Measurements from ENCODE around the gene RAMP2. TPM values are rescaled to one million over a fixed set of nuclear protein-coding genes. Genes with fewer than 3 reads are reported as not detected.
"Not testable (repeated sequence)": the region's sequence is repeated elsewhere in the genome, so short reads cannot be mapped to it uniquely, and the experiment has no call there.

The RAMP2 gene
- total RNA-seq, 1 donor from 2014 or later, result 1.6 TPM

DNA sequence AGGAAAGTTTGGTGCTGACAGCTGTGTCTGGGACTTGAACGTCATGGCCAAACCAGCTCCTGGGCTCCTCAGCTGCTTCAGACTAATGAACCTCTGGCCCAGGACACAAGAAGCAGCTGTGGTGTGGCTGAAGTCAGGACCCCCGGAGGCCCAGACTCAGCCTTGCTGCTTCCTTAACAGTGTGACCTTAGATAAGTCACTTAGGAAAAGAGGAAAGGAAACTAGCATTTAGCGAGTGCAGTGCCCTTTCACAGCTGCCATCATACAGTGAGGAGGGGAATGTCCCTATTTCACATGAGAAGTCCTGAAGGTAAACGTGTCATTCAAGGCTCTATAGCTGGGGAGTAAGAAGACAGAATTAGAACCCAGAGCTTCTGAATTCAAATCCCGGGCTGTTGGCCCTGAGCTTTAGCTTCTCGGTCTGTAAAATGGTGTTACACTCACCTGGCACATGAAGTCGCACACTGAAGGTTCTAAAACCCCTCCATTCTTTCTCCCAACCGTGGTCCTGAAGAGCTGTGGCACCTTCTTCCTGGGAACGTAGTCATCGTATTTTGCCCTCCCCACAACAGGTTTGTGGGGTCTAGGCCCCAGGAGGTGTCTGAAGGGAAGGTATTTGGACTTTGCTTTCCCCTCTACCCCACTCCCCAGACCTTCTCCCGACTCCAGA is 910 bp upstream of the RAMP2 start:
- TF ChIP-seq, protein P1, sequence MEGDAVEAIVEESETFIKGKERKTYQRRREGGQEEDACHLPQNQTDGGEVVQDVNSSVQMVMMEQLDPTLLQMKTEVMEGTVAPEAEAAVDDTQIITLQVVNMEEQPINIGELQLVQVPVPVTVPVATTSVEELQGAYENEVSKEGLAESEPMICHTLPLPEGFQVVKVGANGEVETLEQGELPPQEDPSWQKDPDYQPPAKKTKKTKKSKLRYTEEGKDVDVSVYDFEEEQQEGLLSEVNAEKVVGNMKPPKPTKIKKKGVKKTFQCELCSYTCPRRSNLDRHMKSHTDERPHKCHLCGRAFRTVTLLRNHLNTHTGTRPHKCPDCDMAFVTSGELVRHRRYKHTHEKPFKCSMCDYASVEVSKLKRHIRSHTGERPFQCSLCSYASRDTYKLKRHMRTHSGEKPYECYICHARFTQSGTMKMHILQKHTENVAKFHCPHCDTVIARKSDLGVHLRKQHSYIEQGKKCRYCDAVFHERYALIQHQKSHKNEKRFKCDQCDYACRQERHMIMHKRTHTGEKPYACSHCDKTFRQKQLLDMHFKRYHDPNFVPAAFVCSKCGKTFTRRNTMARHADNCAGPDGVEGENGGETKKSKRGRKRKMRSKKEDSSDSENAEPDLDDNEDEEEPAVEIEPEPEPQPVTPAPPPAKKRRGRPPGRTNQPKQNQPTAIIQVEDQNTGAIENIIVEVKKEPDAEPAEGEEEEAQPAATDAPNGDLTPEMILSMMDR (IDR thresholded peaks at IDR 0.05), result no peak
- H3K9me3 Mint-ChIP-seq (ENCODE audit: unreplicated experiment), result no peaks in the 10 kb centered on the region
- DNase-seq (ENCODE audit: extremely low spot score, unreplicated experiment), result no peak
- H3K27me3 Mint-ChIP-seq (ENCODE audit: unreplicated experiment), result peaks cover 38% of the 10 kb centered on the region
- H3K4me3 Mint-ChIP-seq (ENCODE audit: unreplicated experiment), result peak overlapping the region; percentile 30
- no peaks in the 10 kb centered on the region for H3K36me3 Mint-ChIP-seq (ENCODE audit: unreplicated experiment)
- peaks cover 7% of the 10 kb centered on the region for H3K4me1 Mint-ChIP-seq (ENCODE audit: unreplicated experiment)
- H3K27ac Mint-ChIP-seq (ENCODE audit: unreplicated experiment), result no peak overlapping the region

DNA sequence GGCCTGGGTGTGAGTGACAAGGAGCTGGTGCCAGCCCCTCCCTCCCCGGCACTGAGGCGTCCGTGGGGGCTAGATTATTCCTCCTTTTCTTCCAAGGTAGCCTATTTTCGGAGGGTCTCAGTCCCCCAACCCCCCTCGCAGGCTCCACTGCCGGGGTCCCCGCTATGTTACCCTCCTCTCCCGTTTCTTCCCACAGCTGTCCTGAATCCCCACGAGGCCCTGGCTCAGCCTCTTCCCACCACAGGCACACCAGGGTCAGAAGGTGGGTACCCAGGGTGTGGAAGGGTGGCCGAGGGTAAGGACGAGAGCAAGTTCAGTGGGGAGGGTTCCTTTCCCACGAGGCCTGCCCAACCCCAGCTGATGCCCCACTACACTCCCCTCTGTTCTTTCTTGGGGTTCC is 611 bp downstream of the RAMP2 start:
- H3K27ac Mint-ChIP-seq (ENCODE audit: unreplicated experiment), result no peak overlapping the region
- no peak for DNase-seq (ENCODE audit: extremely low spot score, unreplicated experiment)
- no peaks in the 10 kb centered on the region for H3K9me3 Mint-ChIP-seq (ENCODE audit: unreplicated experiment)
- peaks cover 28% of the 10 kb centered on the region for H3K27me3 Mint-ChIP-seq (ENCODE audit: unreplicated experiment)
- peaks cover 7% of the 10 kb centered on the region for H3K4me1 Mint-ChIP-seq (ENCODE audit: unreplicated experiment)
- no peaks in the 10 kb centered on the region for H3K36me3 Mint-ChIP-seq (ENCODE audit: unreplicated experiment)
- TF ChIP-seq, protein P1 (IDR thresholded peaks at IDR 0.05), result no peak
- H3K4me3 Mint-ChIP-seq (ENCODE audit: unreplicated experiment), result peak overlapping the region; percentile 47

DNA sequence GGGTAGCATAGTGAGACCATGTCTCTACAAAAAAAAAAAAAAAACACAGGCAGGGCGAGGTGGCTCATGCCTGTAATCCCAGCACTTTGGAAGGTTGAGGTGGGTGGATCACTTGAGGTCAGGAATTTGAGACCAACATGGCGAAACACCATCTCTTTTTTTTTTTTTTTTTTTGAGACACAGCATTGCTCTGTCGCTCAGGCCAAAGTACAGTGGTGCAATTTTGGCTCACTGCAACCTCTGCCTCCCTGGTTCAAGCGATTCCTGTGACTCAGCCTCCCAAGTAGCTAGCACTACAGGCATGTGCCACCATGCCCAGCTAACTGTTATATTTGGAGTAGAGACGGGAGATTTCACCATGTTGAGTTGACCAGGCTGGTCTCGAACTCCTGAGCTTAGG is 5.1 kb downstream of the RAMP2 start:
- Mint-ChIP-seq H3K27ac (ENCODE audit: unreplicated experiment) (no peak overlapping the region), H3K4me1 (ENCODE audit: unreplicated experiment) (peaks cover 7% of the 10 kb centered on the region)
- TF ChIP-seq, protein P1 (IDR thresholded peaks at IDR 0.05), result no peak

DNA sequence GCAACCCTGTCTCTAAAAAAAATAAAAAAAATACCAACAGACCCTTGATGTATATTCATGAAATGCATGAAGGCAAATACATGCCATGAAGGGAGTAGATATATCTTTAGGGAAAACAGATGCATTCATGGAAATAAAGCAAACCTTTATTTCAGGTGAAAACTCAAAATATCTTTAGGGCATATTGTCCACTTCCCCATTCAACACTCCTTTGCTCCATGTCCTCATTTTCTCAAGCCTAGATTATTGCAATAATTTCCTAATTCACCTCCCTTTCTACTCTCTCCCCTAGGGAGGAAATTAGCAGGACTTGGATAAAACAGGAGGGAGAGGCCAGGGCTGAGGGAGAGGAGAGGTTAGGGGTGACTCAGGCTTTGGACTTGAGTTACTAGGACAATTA is 6.5 kb downstream of the RAMP2 start:
- TF ChIP-seq, protein P1 (IDR thresholded peaks at IDR 0.05), result no peak
- no peaks in the 10 kb centered on the region for H3K36me3 Mint-ChIP-seq (ENCODE audit: unreplicated experiment)
- no peak overlapping the region for H3K27ac Mint-ChIP-seq (ENCODE audit: unreplicated experiment)
- H3K4me1 Mint-ChIP-seq (ENCODE audit: unreplicated experiment), result peaks cover 8% of the 10 kb centered on the region
- no peak for DNase-seq (ENCODE audit: extremely low spot score, unreplicated experiment)
- H3K4me3 Mint-ChIP-seq (ENCODE audit: unreplicated experiment), result no peak overlapping the region
- H3K27me3 Mint-ChIP-seq (ENCODE audit: unreplicated experiment), result peaks cover 5% of the 10 kb centered on the region
- no peaks in the 10 kb centered on the region for H3K9me3 Mint-ChIP-seq (ENCODE audit: unreplicated experiment)

More for the DNA sequence above, 5.1 kb downstream of the RAMP2 start:
- Mint-ChIP-seq H3K27me3 (ENCODE audit: unreplicated experiment) (peaks cover 5% of the 10 kb centered on the region), H3K4me3 (ENCODE audit: unreplicated experiment) (no peak overlapping the region), H3K36me3 (ENCODE audit: unreplicated experiment) (no peaks in the 10 kb centered on the region), H3K9me3 (ENCODE audit: unreplicated experiment) (no peaks in the 10 kb centered on the region)
- no peak for DNase-seq (ENCODE audit: extremely low spot score, unreplicated experiment)

DNA sequence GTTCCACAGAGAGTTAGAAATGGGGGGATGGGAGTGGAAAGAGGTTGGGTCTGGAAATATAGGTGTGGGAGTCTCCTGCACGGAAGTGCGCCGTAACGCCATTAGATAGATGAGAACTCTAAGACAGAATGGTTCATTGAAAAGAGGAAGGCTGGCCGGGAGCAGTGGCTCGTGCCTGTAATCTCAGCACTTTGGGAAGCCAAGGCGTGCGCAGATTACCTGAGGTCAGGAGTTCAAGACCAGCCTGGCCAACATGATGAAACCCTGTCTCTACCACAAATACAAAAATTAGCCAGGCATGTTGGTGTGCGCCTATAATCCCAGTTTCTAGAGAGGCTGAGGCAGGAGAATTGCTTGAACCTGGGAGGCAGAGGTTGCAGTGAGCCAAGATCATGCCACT is 7.0 kb downstream of the RAMP2 start:
- not testable (repeated sequence) for H3K4me3 Mint-ChIP-seq (ENCODE audit: unreplicated experiment); H3K9me3 Mint-ChIP-seq (ENCODE audit: unreplicated experiment); H3K27ac Mint-ChIP-seq (ENCODE audit: unreplicated experiment); DNase-seq (ENCODE audit: extremely low spot score, unreplicated experiment); H3K27me3 Mint-ChIP-seq (ENCODE audit: unreplicated experiment); H3K36me3 Mint-ChIP-seq (ENCODE audit: unreplicated experiment)
- peaks cover 10% of the 10 kb centered on the region for H3K4me1 Mint-ChIP-seq (ENCODE audit: unreplicated experiment)

DNA sequence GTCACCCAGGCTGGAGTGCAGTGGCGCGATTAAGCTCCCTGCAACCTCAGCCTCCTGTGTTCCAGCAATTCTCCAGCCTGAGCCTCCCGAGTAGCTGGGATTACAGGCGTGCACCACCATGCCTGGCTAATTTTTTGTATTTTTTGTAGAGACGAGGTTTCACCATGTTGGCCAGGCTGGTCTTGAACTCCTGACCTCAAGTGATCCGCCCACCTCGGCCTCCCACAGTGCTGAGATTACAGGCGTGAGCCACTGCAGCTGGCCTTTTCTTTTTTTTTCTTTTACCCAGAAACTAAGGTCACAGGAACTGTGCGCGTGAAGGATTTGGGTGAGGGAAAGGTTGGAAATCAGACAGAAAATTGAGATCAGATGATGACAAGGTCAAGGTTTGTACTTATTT is 8.9 kb downstream of the RAMP2 start:
- H3K4me3 Mint-ChIP-seq (ENCODE audit: unreplicated experiment); H3K27ac Mint-ChIP-seq (ENCODE audit: unreplicated experiment); H3K36me3 Mint-ChIP-seq (ENCODE audit: unreplicated experiment); H3K9me3 Mint-ChIP-seq (ENCODE audit: unreplicated experiment); DNase-seq (ENCODE audit: extremely low spot score, unreplicated experiment); H3K27me3 Mint-ChIP-seq (ENCODE audit: unreplicated experiment): not testable (repeated sequence)
- H3K4me1 Mint-ChIP-seq (ENCODE audit: unreplicated experiment), result peaks cover 20% of the 10 kb centered on the region

Data from osteocyte (in vitro differentiated cells).